ENCODE data around the gene DECR2. TPM values are rescaled to one million over a fixed set of nuclear protein-coding genes. Genes with fewer than 3 reads are reported as not detected.

DECR2 gene
- total and polyA plus RNA-seq, 2 of the 13 experiments (the other 11 are each of a cell fraction or from before 2014, with no cell fraction given), result 36.3 to 44.6 TPM

DNA sequence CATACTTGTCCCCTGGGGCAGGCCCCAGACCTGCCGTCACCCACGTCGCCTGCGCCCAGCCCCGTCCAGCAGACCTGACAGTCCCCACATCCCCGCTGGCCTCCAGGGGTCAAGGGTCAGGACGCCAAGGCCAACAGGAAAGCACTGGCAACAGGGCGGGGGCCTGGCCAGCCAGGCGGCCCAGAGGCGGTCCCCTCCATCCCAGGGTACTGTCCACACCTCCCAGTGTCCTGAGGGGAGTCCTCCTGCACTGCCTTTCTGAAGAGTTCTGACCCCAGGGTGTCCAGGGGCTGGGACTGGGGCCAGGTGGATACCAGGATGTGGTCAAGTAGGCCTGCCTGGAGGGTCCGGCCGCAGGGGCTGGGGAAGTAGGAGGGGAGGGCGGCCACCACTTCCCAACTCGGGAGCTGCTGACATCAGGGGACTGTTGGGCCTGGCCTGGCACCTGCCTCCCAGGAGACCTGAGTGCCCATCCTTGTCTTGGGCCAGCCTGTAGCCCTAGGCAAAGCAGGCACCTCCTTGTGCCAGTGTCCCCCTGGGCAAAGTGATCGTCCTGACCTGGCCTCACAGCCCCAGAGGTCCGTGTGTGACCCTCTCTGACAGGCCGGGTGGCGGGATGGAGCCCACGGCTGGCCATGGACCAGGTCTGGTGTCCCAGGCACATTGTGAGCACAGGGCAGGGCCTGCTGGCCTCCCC is 42.5 kb upstream of the DECR2 start (continued):
- TF ChIP-seq MXI1 (IDR thresholded peaks at IDR 0.05; ENCODE audit: borderline replicate concordance, low read depth, low read length) (peak; percentile 35; the same call in 1 of the 3 replicates), ZNF772 (CRISPR knock-in tag; IDR thresholded peaks at IDR 0.05) (peak; percentile 40; the same call in 1 of the 2 replicates), PCBP1 (IDR thresholded peaks at IDR 0.05; ENCODE audit: borderline replicate concordance, low read depth, low read length) (no peak), FIP1L1 (IDR thresholded peaks at IDR 0.05; ENCODE audit: borderline replicate concordance, insufficient read depth, low read depth, low read length) (no peak), RCOR2 (CRISPR knock-in tag; IDR thresholded peaks at IDR 0.05) (peak; percentile 65; the same call in 1 of the 2 replicates), FOXP1 (IDR thresholded peaks at IDR 0.05) (no peak), FOXP1 (CRISPR knock-in tag; IDR thresholded peaks at IDR 0.05) (peak; percentile 44; the same call in 1 of the 2 replicates), POGZ (CRISPR knock-in tag; IDR thresholded peaks at IDR 0.05) (no peak; the same call in 1 of the 2 replicates), ZNF501 (CRISPR knock-in tag; IDR thresholded peaks at IDR 0.05) (peak; percentile 75), FOXO1 (CRISPR knock-in tag; IDR thresholded peaks at IDR 0.05) (peak; percentile 76; the same call in 1 of the 2 replicates), ZNF275 (CRISPR knock-in tag; IDR thresholded peaks at IDR 0.05; ENCODE audit: borderline replicate concordance) (no peak), ARHGAP35 (CRISPR knock-in tag; IDR thresholded peaks at IDR 0.05; ENCODE audit: borderline replicate concordance) (no peak), PHF21A (CRISPR knock-in tag; IDR thresholded peaks at IDR 0.05) (peak; percentile 85), ZBTB3 (CRISPR knock-in tag; IDR thresholded peaks at IDR 0.05; ENCODE audit: borderline replicate concordance, low read depth) (no peak), HNF4A (CRISPR knock-in tag; IDR thresholded peaks at IDR 0.05) (peak; percentile 81), ZMYM3 (CRISPR knock-in tag; IDR thresholded peaks at IDR 0.05) (peak; percentile 48; the same call in 1 of the 2 replicates), ESRRA (CRISPR knock-in tag; IDR thresholded peaks at IDR 0.05; ENCODE audit: low read depth) (peak; percentile 77)
- TF ChIP-seq, protein P1, sequence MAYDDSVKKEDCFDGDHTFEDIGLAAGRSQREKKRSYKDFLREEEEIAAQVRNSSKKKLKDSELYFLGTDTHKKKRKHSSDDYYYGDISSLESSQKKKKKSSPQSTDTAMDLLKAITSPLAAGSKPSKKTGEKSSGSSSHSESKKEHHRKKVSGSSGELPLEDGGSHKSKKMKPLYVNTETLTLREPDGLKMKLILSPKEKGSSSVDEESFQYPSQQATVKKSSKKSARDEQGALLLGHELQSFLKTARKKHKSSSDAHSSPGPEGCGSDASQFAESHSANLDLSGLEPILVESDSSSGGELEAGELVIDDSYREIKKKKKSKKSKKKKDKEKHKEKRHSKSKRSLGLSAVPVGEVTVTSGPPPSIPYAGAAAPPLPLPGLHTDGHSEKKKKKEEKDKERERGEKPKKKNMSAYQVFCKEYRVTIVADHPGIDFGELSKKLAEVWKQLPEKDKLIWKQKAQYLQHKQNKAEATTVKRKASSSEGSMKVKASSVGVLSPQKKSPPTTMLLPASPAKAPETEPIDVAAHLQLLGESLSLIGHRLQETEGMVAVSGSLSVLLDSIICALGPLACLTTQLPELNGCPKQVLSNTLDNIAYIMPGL (CRISPR knock-in tag; IDR thresholded peaks at IDR 0.05; ENCODE audit: borderline replicate concordance in 1 of 2, low read depth in 1 of 2), result peak in 1 of 2 experiments; percentile 24; a peak in 2 of 4 replicates
- TF ChIP-seq, protein P2, sequence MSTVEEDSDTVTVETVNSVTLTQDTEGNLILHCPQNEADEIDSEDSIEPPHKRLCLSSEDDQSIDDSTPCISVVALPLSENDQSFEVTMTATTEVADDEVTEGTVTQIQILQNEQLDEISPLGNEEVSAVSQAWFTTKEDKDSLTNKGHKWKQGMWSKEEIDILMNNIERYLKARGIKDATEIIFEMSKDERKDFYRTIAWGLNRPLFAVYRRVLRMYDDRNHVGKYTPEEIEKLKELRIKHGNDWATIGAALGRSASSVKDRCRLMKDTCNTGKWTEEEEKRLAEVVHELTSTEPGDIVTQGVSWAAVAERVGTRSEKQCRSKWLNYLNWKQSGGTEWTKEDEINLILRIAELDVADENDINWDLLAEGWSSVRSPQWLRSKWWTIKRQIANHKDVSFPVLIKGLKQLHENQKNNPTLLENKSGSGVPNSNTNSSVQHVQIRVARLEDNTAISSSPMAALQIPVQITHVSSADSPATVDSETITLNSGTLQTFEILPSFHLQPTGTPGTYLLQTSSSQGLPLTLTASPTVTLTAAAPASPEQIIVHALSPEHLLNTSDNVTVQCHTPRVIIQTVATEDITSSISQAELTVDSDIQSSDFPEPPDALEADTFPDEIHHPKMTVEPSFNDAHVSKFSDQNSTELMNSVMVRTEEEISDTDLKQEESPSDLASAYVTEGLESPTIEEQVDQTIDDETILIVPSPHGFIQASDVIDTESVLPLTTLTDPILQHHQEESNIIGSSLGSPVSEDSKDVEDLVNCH (CRISPR knock-in tag; IDR thresholded peaks at IDR 0.05), result no peak
- TF ChIP-seq, protein P3, sequence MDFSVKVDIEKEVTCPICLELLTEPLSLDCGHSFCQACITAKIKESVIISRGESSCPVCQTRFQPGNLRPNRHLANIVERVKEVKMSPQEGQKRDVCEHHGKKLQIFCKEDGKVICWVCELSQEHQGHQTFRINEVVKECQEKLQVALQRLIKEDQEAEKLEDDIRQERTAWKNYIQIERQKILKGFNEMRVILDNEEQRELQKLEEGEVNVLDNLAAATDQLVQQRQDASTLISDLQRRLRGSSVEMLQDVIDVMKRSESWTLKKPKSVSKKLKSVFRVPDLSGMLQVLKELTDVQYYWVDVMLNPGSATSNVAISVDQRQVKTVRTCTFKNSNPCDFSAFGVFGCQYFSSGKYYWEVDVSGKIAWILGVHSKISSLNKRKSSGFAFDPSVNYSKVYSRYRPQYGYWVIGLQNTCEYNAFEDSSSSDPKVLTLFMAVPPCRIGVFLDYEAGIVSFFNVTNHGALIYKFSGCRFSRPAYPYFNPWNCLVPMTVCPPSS (IDR thresholded peaks at IDR 0.05), result no peak

Data from HepG2 (cell line).